Adrenal gland (tissue), 5 donors: ENCODE results near the gene CTPS2.

ENCODE experiments used
- CTCF ChIP-seq, 6 experiments: fragments of 450-650 bp in 4 of 6; fragments of 200-600 bp in 2 of 6; sonication (generic) in 1 of 6; IDR thresholded peaks; 1 replicate in 5 of 6; 2 replicates in 1 of 6; pipeline versions ENCODE4 v1.5.1 to v1.8.0; 2016 to 2021; ENCODE audit warnings: antibody characterized with exemption in 6 of 6, mild to moderate bottlenecking in 2 of 6, moderate library complexity in 1 of 6
- POLR2A ChIP-seq, 2 donors: fragments of 450-650 bp; IDR thresholded peaks; one replicate each; pipeline ENCODE4 v1.6.1; 2017; ENCODE audit warnings: antibody characterized with exemption in 2 of 2, mild to moderate bottlenecking in 2 of 2, moderate library complexity in 1 of 2
- donor health status: DM: no; HTN: no; CAD: no.

- no peak for TF ChIP-seq POLR2A (IDR thresholded peaks at IDR 0.05)
- TF ChIP-seq CTCF (IDR thresholded peaks at IDR 0.05), result no peak
Observed at GRCh38 chrX:16579517-16579916, 133.0 kb downstream of the CTPS2 start.
